Body of pancreas (tissue), 4 donors: ENCODE measurements around the gene SERHL2. TPM values are rescaled to one million over a fixed set of nuclear protein-coding genes. Genes with fewer than 3 reads are reported as not detected.
"Not testable (repeated sequence)": the region's sequence is repeated elsewhere in the genome, so short reads cannot be mapped to it uniquely, and the experiment has no call there.

Experiments
- ATAC-seq: fragments of 150-250 bp; one replicate; pipeline ENCODE4 v1.9.1; 2016
- DNase-seq, 4 donors: peaks; one replicate each; pipeline ENCODE4 v3.0.0-alpha.2; 2019
- H3K27ac ChIP-seq, 4 donors: fragments of 200-600 bp; sonication (generic); 1 replicate in 3 of 4; 2 replicates in 1 of 4; pipeline versions ENCODE4 v1.5.1 to v1.6.1; 2016 to 2019; ENCODE audit warnings: mild to moderate bottlenecking in 1 of 4, mixed read lengths in 1 of 4, moderate library complexity in 1 of 4
- H3K27me3 ChIP-seq, 2 donors: fragments of 200-600 bp; sonication (generic); one replicate each; pipeline ENCODE4 v1.6.0; 2016; ENCODE audit warnings: mild to moderate bottlenecking in 1 of 2
- H3K36me3 ChIP-seq, 2 donors: fragments of 200-600 bp; sonication (generic); replicated peaks in 1 of 2; 2 replicates each; pipeline ENCODE4 v1.5.1; 2016; ENCODE audit warnings: low read depth in 2 of 2; ENCODE audit not compliant: insufficient read depth in 1 of 2
- H3K4me1 ChIP-seq: fragments of 200-600 bp; sonication (generic); one replicate; pipeline ENCODE4 v1.6.0; 2016
- H3K4me3 ChIP-seq, 2 donors: fragments of 200-600 bp; sonication (generic); 1 replicate in 1 of 2; 2 replicates in 1 of 2; pipeline ENCODE4 v1.5.1; 2016 to 2019
- H3K9me3 ChIP-seq, 3 donors: fragments of 200-600 bp; sonication (generic); 1 replicate in 2 of 3; 2 replicates in 1 of 3; pipeline ENCODE4 v1.5.1; 2016
- POLR2A ChIP-seq, 3 donors: fragments of 450-650 bp; IDR thresholded peaks; one replicate each; pipeline ENCODE4 v1.6.1; 2016; ENCODE audit warnings: antibody characterized with exemption in 3 of 3, mild to moderate bottlenecking in 2 of 3
- WGBS, 2 donors: methylation state at CpG; one replicate each; pipeline ENCODE4 v1.1.5; 2017; 5-methylcytosine and 5-hydroxymethylcytosine counted together
- intact Hi-C: fragments of 100-400 bp; cut with DNase I; formaldehyde crosslinking; loops from one replicate; pipeline ENCODE4 v1.15.1; 2023
- total RNA-seq, 2 donors: library from RNA; depleted of rRNA; stranded (reverse); fragments of >200 nt; gene quantifications; one replicate each; pipeline ENCODE4 v1.1.0, GENCODE V29; 2016
- TF ChIP-seq, protein P1 (sequence below), 7 experiments: fragments of 450-650 bp in 4 of 7; fragments of 200-600 bp in 3 of 7; sonication (generic) in 3 of 7; IDR thresholded peaks; one replicate each; pipeline ENCODE4 v1.5.1; 2016 to 2019; ENCODE audit warnings: antibody characterized with exemption in 7 of 7

SERHL2 gene
- total RNA-seq, 2 donors from 2014 or later = 2.6 TPM; not detected in 1

GRCh38 chr22:42512273-42512990 is 41.3 kb upstream of the SERHL2 start:
- H3K9me3 ChIP-seq, DNase-seq, H3K4me3 ChIP-seq, intact Hi-C loops, H3K27me3 ChIP-seq, H3K36me3 ChIP-seq, H3K27ac ChIP-seq: not testable (repeated sequence)
- peak; percentile 43 for ATAC-seq
- TF ChIP-seq, protein P1, sequence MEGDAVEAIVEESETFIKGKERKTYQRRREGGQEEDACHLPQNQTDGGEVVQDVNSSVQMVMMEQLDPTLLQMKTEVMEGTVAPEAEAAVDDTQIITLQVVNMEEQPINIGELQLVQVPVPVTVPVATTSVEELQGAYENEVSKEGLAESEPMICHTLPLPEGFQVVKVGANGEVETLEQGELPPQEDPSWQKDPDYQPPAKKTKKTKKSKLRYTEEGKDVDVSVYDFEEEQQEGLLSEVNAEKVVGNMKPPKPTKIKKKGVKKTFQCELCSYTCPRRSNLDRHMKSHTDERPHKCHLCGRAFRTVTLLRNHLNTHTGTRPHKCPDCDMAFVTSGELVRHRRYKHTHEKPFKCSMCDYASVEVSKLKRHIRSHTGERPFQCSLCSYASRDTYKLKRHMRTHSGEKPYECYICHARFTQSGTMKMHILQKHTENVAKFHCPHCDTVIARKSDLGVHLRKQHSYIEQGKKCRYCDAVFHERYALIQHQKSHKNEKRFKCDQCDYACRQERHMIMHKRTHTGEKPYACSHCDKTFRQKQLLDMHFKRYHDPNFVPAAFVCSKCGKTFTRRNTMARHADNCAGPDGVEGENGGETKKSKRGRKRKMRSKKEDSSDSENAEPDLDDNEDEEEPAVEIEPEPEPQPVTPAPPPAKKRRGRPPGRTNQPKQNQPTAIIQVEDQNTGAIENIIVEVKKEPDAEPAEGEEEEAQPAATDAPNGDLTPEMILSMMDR (IDR thresholded peaks at IDR 0.05) = peak in 4 of 7 experiments; percentile 10 to 35 (median 24)
- peaks cover 12% of the 10 kb centered on the region for H3K4me1 ChIP-seq
- 80 to 84% methylated on average over 20 to 22 of the region's 22 CpGs for WGBS, 2 donors

DNA sequence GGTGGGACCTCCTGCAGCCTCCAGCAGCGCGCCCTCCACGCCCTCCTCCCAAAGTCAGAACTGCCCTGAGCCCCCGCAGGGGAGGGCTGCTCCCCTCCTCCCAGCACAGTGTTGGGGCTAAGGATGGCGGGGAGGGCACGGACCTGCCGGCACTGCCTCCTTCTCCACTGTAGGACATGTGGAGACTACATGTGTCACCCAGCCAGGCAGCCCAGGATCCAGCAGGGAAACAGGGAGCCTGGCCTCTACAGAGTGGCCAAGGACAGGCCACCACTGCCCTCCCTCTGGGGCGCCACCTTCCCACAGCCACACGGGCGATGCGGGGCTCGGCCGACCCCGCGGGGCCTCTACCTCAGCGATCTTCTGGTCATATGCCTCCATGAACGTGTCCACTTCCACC is 39.4 kb upstream of the SERHL2 start:
- H3K4me1 ChIP-seq = peaks cover 18% of the 10 kb centered on the region
- H3K36me3 ChIP-seq, H3K27ac ChIP-seq, H3K9me3 ChIP-seq, DNase-seq, intact Hi-C loops, H3K27me3 ChIP-seq, ATAC-seq, H3K4me3 ChIP-seq: not testable (repeated sequence)
- WGBS, 2 donors = 84 to 93% methylated on average over 4 to 16 of the region's 17 CpGs

GRCh38 chr22:42515304-42515703 is 38.5 kb upstream of the SERHL2 start:
- H3K27ac ChIP-seq, H3K27me3 ChIP-seq, H3K36me3 ChIP-seq, H3K9me3 ChIP-seq, intact Hi-C loops, H3K4me3 ChIP-seq, ATAC-seq, DNase-seq: not testable (repeated sequence)
- 82 to 92% methylated on average over 2 to 8 of the region's 8 CpGs for WGBS, 2 donors
- H3K4me1 ChIP-seq = peaks cover 24% of the 10 kb centered on the region

GRCh38 chr22:42515896-42516295 is 37.9 kb upstream of the SERHL2 start:
- Histone ChIP-seq H3K4me3 (no peak overlapping the region), H3K27ac (peak overlapping the region in 2 of 4 donors; percentile 28 to 34), H3K9me3 (no peaks in the 10 kb centered on the region), H3K4me1 (peaks cover 24% of the 10 kb centered on the region), H3K36me3 (no peaks in the 10 kb centered on the region), H3K27me3 (no peaks in the 10 kb centered on the region)
- WGBS, 2 donors = 44 to 46% methylated on average over 10 to 12 of the region's 14 CpGs
- intact Hi-C loops = no loop called here
- TF ChIP-seq, protein P1 (IDR thresholded peaks at IDR 0.05) = no peak
- no peak for TF ChIP-seq POLR2A (IDR thresholded peaks at IDR 0.05)
- no peak for ATAC-seq
- DNase-seq = peak; percentile 61 to 71 (median 64)

GRCh38 chr22:42517103-42517502 is 36.7 kb upstream of the SERHL2 start:
- H3K27ac ChIP-seq, intact Hi-C loops, DNase-seq, ATAC-seq, H3K9me3 ChIP-seq, H3K4me3 ChIP-seq, H3K27me3 ChIP-seq, H3K36me3 ChIP-seq: not testable (repeated sequence)
- H3K4me1 ChIP-seq = peaks cover 24% of the 10 kb centered on the region
- 96% methylated on average over 7 of the region's 7 CpGs for WGBS, 2 donors

DNA sequence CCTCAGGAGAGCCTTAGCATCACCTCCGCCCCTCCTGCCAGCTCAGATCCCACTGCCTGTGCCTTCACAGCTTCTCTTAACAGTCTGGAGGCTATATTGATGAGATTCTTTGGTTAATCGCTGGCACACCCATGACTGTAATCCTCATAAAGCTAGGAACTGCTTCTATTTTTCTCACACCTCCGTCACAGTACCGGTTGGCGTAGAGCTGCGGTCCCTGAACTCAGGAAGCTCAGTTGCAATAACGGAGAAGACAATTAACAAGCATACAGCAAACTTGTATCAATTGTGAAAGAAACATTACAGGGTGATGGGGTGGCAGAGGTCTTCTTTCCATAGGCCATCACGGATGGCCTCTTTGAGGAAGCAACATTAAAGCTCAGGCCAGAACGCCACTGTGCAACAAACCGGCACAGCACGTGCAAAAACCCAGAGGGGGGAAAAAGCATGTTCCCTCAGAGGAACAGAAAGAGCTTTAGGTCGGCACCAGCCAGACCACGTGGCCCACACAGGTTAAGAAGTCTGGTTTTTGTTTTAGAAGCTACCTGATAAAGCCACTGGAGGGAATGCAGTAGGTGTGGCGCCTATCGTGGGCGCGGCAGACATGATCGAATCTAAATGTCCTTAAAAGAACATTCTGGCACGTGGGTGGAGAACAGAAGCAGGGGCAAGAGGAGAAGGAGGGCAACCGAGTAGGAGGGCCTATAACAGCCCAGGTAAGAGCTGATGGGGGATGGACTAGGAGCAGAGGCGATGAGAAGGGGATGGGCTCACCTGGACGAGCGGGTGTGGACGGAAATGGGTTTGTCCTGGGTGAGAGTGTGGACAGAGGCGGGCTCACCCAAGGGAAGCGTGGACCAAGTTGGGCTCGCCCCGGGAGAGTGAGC is 34.9 kb upstream of the SERHL2 start:
- intact Hi-C loops, DNase-seq: not testable (repeated sequence)

More for the DNA sequence above, 34.9 kb upstream of the SERHL2 start:
- ATAC-seq = peak; percentile 13
- not testable (repeated sequence) for H3K9me3 ChIP-seq, H3K36me3 ChIP-seq, H3K27me3 ChIP-seq
- Histone ChIP-seq H3K4me1 (peaks cover 21% of the 10 kb centered on the region), H3K4me3 (peak overlapping the region; percentile 74 to 75), H3K27ac (peak overlapping the region in 3 of 4 donors; percentile 65 to 76 (median 69))
- 1 to 14% methylated on average over 15 to 19 of the region's 28 CpGs for WGBS, 2 donors
